HepG2 (cell line): ENCODE data around the gene ERBB4. TPM values are rescaled to one million over a fixed set of nuclear protein-coding genes. Genes with fewer than 3 reads are reported as not detected.

ENCODE experiments used
- ATAC-seq: fragments of 200-7000 bp; cut with Tn5 transposase; 3 replicates; pipeline ENCODE4 v1.9.1; 2020; ENCODE audit warnings: mild to moderate bottlenecking, moderate library complexity
- BruUV-seq: library from RNA; stranded (reverse); fragments of 400-500 nt; replicated peaks from 2 replicates; lab custom pipeline; 2021; lab: Mats Ljungman, UMichigan
- CTCF ChIA-PET: fragments of 300-600 bp; formaldehyde crosslinking; extraction: SDS; loops from one replicate; lab custom pipeline; 2021; ENCODE audit warnings: low total read pairs, inconsistent platforms, low intra/inter-chr PET ratio; lab: Yijun Ruan, JAX
- POLR2A ChIA-PET: fragments of 350-600 bp; sonication (Branson Sonifier 250); formaldehyde crosslinking; loops from one replicate; lab custom pipeline; 2020; ENCODE audit warnings: antibody characterized with exemption, inconsistent platforms; lab: Yijun Ruan, JAX
- DNase-seq: peaks from one replicate; pipeline ENCODE4 v3.0.0-alpha.2; 2015; ENCODE audit warnings: low spot score
- FAIRE-seq: peaks from 3 replicates; lab custom pipeline; 2011; peaks lifted over from hg19 to GRCh38; lab: Jason Lieb, UNC
- H2AFZ ChIP-seq: one replicate; pipeline ENCODE4 v1.6.1; 2011; ENCODE audit warnings: low read length, inconsistent platforms
- H3K27ac ChIP-seq: fragments of 300-600 bp; 3 replicates; pipeline ENCODE4 v1.8.0; 2011; ENCODE audit warnings: mixed run types, mild to moderate bottlenecking, mixed read lengths, low read length, inconsistent platforms; ENCODE audit not compliant: insufficient read depth; ENCODE audit errors: extremely low read length
- H3K27me3 ChIP-seq, 2 experiments: fragments of 200-600 bp in 1 of 2; 2 replicates in 1 of 2; 3 replicates in 1 of 2; pipeline versions ENCODE4 v1.6.0 to v1.8.0; 2011; ENCODE audit warnings: low read length in 2 of 2, mild to moderate bottlenecking in 2 of 2, moderate library complexity in 2 of 2, inconsistent platforms in 1 of 2; ENCODE audit not compliant: insufficient read depth in 2 of 2, control insufficient read depth in 1 of 2
- H3K36me3 ChIP-seq, 2 experiments: fragments of 200-600 bp in 1 of 2; replicated peaks in 1 of 2; 2 replicates in 1 of 2; 3 replicates in 1 of 2; pipeline versions ENCODE4 v1.5.1 to v1.8.0; 2011; ENCODE audit warnings: low read length in 2 of 2, inconsistent platforms in 1 of 2; ENCODE audit not compliant: insufficient read depth in 2 of 2, control insufficient read depth in 1 of 2
- H3K4me1 ChIP-seq: 2 replicates; pipeline ENCODE4 v1.5.1; 2012; ENCODE audit warnings: low read length, inconsistent platforms; ENCODE audit not compliant: insufficient read depth
- H3K4me2 ChIP-seq: 2 replicates; pipeline ENCODE4 v1.6.0; 2011; ENCODE audit warnings: low read depth, low read length, inconsistent platforms
- H3K4me3 ChIP-seq, 3 experiments: fragments of 200-600 bp in 1 of 3; sonication (generic), shearing (Covaris generic) in 1 of 3; replicated peaks in 1 of 3; 2 replicates each; pipeline ENCODE4 v1.5.1; 2011 to 2016; ENCODE audit warnings: low read length in 3 of 3, inconsistent platforms in 2 of 3, low read depth in 2 of 3, mild to moderate bottlenecking in 2 of 3, control low read depth in 1 of 3, mixed read lengths in 1 of 3; ENCODE audit not compliant: insufficient read depth in 1 of 3
- H3K79me2 ChIP-seq: one replicate; pipeline ENCODE4 v1.6.1; 2011; ENCODE audit warnings: low read length, inconsistent platforms; ENCODE audit not compliant: insufficient read depth
- H3K9ac ChIP-seq: 2 replicates; pipeline ENCODE4 v1.6.0; 2011; ENCODE audit warnings: mild to moderate bottlenecking, low read depth, low read length, inconsistent platforms; ENCODE audit not compliant: insufficient read depth
- H3K9me3 ChIP-seq: 2 replicates; pipeline ENCODE4 v1.5.1; 2012; ENCODE audit warnings: mild to moderate bottlenecking, low read length
- H4K20me1 ChIP-seq: 2 replicates; pipeline ENCODE4 v1.6.0; 2011; ENCODE audit warnings: inconsistent platforms, mild to moderate bottlenecking, low read length, moderate library complexity; ENCODE audit not compliant: insufficient read depth
- HNF4A ChIP-seq: sonication (generic); formaldehyde crosslinking; IDR thresholded peaks from 2 replicates; pipeline ENCODE4 v1.4.0; 2020; ENCODE audit warnings: missing genetic modification reagents
- MAFF ChIP-seq: IDR thresholded peaks from 2 replicates; pipeline ENCODE4 v1.6.1; 2011; ENCODE audit warnings: low read depth, low read length, improper control_type of control experiment
- MAFK ChIP-seq, 2 experiments: IDR thresholded peaks in 1 of 2; conservative IDR thresholded peaks in 1 of 2; 2 replicates each; pipeline ENCODE4 v1.6.1; 2011; ENCODE audit warnings: improper control_type of control experiment in 2 of 2, low read length in 2 of 2
- NFE2 ChIP-seq: sonication (generic); formaldehyde crosslinking; IDR thresholded peaks from 2 replicates; pipeline ENCODE4 v1.4.0; 2020; ENCODE audit warnings: missing genetic modification reagents
- ZBTB42 ChIP-seq: sonication (generic); formaldehyde crosslinking; IDR thresholded peaks from 2 replicates; pipeline ENCODE4 v1.5.0; 2020; ENCODE audit warnings: mild to moderate bottlenecking, missing genetic modification reagents
- ZMYM4 ChIP-seq: sonication (generic); formaldehyde crosslinking; IDR thresholded peaks from 2 replicates; pipeline ENCODE4 v1.8.1; 2023; ENCODE audit warnings: mild to moderate bottlenecking, missing genetic modification reagents
- ZNF761 ChIP-seq: sonication (generic); formaldehyde crosslinking; conservative IDR thresholded peaks from 2 replicates; pipeline ENCODE4 v1.4.0; 2020; ENCODE audit warnings: mild to moderate bottlenecking, missing genetic modification reagents
- WGBS: methylation state at CpG from one replicate; pipeline ENCODE4 v1.1.6; 2017; ENCODE audit warnings: low lambda C conversion rate; 5-methylcytosine and 5-hydroxymethylcytosine counted together
- in situ Hi-C: cut with HindIII; loops from 2 replicates; pipeline ENCODE4 v1.10.0; 2017; ENCODE audit warnings: low pct_unique_long_range_greater_than_20kb; ENCODE audit not compliant: extremely low pct_ligation_motif_present
- intact Hi-C: fragments of 100-400 bp; cut with micrococcal nuclease; formaldehyde crosslinking; loops from one replicate; pipeline ENCODE4 v1.10.0; 2022; ENCODE audit not compliant: unreplicated experiment
- polyA plus RNA-seq, 8 experiments: library from polyadenylated mRNA; depleted of rRNA in 3 of 8; stranded (reverse) in 7 of 8; unstranded in 1 of 8; fragments of >200 nt; fragmentation: Illumina TruSeq in 4 of 8; extraction: Trizol in 4 of 8; gene quantifications; 2 replicates each; pipeline versions ENCODE4 v1.2.1 to v1.2.3, GENCODE V29; 2011 to 2016; ENCODE audit warnings: low read depth in 4 of 8, missing spikeins in 1 of 8, mixed read lengths in 1 of 8; ENCODE audit not compliant: insufficient read depth in 1 of 8
- total RNA-seq, 5 experiments: library from RNA; depleted of rRNA; stranded (reverse); fragments of >200 nt; fragmentation: Illumina TruSeq; extraction: Trizol; gene quantifications; 2 replicates each; pipeline ENCODE4 v1.2.3, GENCODE V29; 2016; ENCODE audit warnings: low read depth in 1 of 5
- TF ChIP-seq, protein P1 (sequence below): sonication (generic); formaldehyde crosslinking; IDR thresholded peaks from 2 replicates; pipeline ENCODE4 v1.4.0; 2020; ENCODE audit warnings: missing genetic modification reagents
- TF ChIP-seq, protein P2 (sequence below), 2 experiments: sonication (generic) in 1 of 2; formaldehyde crosslinking in 1 of 2; IDR thresholded peaks; 2 replicates each; pipeline versions ENCODE4 v1.4.0 to v1.6.1; 2018 to 2020; ENCODE audit warnings: missing genetic modification reagents in 2 of 2, borderline replicate concordance in 1 of 2, low read depth in 1 of 2, mild to moderate bottlenecking in 1 of 2, missing biosample characterization in 1 of 2
- TF ChIP-seq, protein P3 (sequence below): sonication (generic); formaldehyde crosslinking; IDR thresholded peaks from 2 replicates; pipeline ENCODE4 v1.4.0; 2020; ENCODE audit warnings: missing genetic modification reagents, mild to moderate bottlenecking, borderline replicate concordance

ERBB4 gene
- total and polyA plus RNA-seq, 2 of the 13 experiments (the other 11 are each of a cell fraction or from before 2014, with no cell fraction given), result not detected

- Histone ChIP-seq H2AFZ (no peak overlapping the region), H3K27me3 (no peaks in the 10 kb centered on the region), H3K4me2 (no peak overlapping the region), H3K4me1 (peaks cover 6% of the 10 kb centered on the region; the same call in 1 of the 2 replicates), H3K9ac (no peak overlapping the region), H3K27ac (no peak overlapping the region), H3K79me2 (no peaks in the 10 kb centered on the region), H3K9me3 (no peaks in the 10 kb centered on the region), H4K20me1 (no peaks in the 10 kb centered on the region), H3K36me3 (no peaks in the 10 kb centered on the region), H3K4me3 (no peak overlapping the region)
- no TSS peak for BruUV-seq
- no peak for FAIRE-seq
- no peak for ATAC-seq
- ChIA-PET POLR2A (no interaction called here), CTCF (no interaction called here)
- intact Hi-C loops, result no loop called here
- WGBS, result 6% methylated on average over 4 of the region's 4 CpGs
- in situ Hi-C loops, result no loop called here
- DNase-seq, result no peak
- TF ChIP-seq NFE2 (CRISPR knock-in tag) (no peak), HNF4A (no peak), MAFF (peak; percentile 87), MAFK (conservative IDR thresholded peaks at IDR 0.05 in 1 of 2, IDR thresholded peaks at IDR 0.05 in 1 of 2; ENCODE audit: low read length in 2 of 2) (peak; percentile 85 to 92)
Observed at GRCh38 chr2:211405036-211405435, 1133.6 kb downstream of the ERBB4 start.

- Histone ChIP-seq H3K36me3 (no peaks in the 10 kb centered on the region), H3K27me3 (no peaks in the 10 kb centered on the region), H3K4me3 (no peak overlapping the region), H3K4me1 (peaks cover 6% of the 10 kb centered on the region; the same call in 1 of the 2 replicates), H3K9ac (no peak overlapping the region), H4K20me1 (no peaks in the 10 kb centered on the region), H3K4me2 (no peak overlapping the region), H3K9me3 (no peaks in the 10 kb centered on the region), H2AFZ (no peak overlapping the region), H3K79me2 (no peaks in the 10 kb centered on the region), H3K27ac (no peak overlapping the region)
- WGBS, result 3% methylated on average over 4 of the region's 4 CpGs
- ChIA-PET CTCF (no interaction called here), POLR2A (no interaction called here)
- BruUV-seq, result no TSS peak
- intact Hi-C loops (no loop called here), in situ Hi-C loops (no loop called here)
- no peak for FAIRE-seq
- ATAC-seq, result no peak
- no peak for DNase-seq
- no peak for TF ChIP-seq ZMYM4
- TF ChIP-seq, protein P1, sequence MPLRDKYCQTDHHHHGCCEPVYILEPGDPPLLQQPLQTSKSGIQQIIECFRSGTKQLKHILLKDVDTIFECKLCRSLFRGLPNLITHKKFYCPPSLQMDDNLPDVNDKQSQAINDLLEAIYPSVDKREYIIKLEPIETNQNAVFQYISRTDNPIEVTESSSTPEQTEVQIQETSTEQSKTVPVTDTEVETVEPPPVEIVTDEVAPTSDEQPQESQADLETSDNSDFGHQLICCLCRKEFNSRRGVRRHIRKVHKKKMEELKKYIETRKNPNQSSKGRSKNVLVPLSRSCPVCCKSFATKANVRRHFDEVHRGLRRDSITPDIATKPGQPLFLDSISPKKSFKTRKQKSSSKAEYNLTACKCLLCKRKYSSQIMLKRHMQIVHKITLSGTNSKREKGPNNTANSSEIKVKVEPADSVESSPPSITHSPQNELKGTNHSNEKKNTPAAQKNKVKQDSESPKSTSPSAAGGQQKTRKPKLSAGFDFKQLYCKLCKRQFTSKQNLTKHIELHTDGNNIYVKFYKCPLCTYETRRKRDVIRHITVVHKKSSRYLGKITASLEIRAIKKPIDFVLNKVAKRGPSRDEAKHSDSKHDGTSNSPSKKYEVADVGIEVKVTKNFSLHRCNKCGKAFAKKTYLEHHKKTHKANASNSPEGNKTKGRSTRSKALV (CRISPR knock-in tag), result no peak
- no peak for TF ChIP-seq ZNF761 (CRISPR knock-in tag)
- no peak for TF ChIP-seq ZBTB42 (CRISPR knock-in tag)
- TF ChIP-seq, protein P2, sequence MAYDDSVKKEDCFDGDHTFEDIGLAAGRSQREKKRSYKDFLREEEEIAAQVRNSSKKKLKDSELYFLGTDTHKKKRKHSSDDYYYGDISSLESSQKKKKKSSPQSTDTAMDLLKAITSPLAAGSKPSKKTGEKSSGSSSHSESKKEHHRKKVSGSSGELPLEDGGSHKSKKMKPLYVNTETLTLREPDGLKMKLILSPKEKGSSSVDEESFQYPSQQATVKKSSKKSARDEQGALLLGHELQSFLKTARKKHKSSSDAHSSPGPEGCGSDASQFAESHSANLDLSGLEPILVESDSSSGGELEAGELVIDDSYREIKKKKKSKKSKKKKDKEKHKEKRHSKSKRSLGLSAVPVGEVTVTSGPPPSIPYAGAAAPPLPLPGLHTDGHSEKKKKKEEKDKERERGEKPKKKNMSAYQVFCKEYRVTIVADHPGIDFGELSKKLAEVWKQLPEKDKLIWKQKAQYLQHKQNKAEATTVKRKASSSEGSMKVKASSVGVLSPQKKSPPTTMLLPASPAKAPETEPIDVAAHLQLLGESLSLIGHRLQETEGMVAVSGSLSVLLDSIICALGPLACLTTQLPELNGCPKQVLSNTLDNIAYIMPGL (CRISPR knock-in tag; IDR thresholded peaks at IDR 0.05; ENCODE audit: borderline replicate concordance in 1 of 2, low read depth in 1 of 2), result no peak
- TF ChIP-seq, protein P3, sequence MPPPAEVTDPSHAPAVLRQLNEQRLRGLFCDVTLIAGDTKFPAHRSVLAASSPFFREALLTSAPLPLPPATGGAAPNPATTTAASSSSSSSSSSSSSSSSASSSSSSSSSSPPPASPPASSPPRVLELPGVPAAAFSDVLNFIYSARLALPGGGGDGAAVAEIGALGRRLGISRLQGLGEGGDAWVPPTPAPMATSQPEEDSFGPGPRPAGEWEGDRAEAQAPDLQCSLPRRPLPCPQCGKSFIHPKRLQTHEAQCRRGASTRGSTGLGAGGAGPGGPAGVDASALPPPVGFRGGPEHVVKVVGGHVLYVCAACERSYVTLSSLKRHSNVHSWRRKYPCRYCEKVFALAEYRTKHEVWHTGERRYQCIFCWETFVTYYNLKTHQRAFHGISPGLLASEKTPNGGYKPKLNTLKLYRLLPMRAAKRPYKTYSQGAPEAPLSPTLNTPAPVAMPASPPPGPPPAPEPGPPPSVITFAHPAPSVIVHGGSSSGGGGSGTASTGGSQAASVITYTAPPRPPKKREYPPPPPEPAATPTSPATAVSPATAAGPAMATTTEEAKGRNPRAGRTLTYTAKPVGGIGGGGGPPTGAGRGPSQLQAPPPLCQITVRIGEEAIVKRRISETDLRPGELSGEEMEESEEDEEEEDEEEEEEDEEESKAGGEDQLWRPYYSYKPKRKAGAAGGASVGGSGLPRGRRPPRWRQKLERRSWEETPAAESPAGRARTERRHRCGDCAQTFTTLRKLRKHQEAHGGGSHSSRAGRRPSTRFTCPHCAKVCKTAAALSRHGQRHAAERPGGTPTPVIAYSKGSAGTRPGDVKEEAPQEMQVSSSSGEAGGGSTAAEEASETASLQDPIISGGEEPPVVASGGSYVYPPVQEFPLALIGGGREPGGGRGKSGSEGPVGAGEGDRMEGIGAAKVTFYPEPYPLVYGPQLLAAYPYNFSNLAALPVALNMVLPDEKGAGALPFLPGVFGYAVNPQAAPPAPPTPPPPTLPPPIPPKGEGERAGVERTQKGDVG, result no peak
Observed at GRCh38 chr2:211404098-211404497, 1134.5 kb downstream of the ERBB4 start.
